Activated T-cell treated with anti-CD3 and anti-CD28 coated beads, Interleukin-2, amount 50 U/mL, for 24 hours (primary cell): ENCODE measurements around the gene PPID.
"Not testable (repeated sequence)": the region's sequence is repeated elsewhere in the genome, so short reads cannot be mapped to it uniquely, and the experiment has no call there.

Source experiments
- DNase-seq: peaks from one replicate; pipeline ENCODE4 v3.0.0-alpha.2; 2020
- H3K27ac Mint-ChIP-seq: 2 replicates; pipeline ENCODE4 v1.8.0; 2020; ENCODE audit warnings: mild to moderate bottlenecking, mixed read lengths
- H3K27me3 Mint-ChIP-seq: 2 replicates; pipeline ENCODE4 v1.8.0; 2020; ENCODE audit warnings: mixed read lengths
- H3K36me3 Mint-ChIP-seq: 2 replicates; pipeline ENCODE4 v1.8.0; 2020; ENCODE audit warnings: low read depth, mixed read lengths
- H3K4me1 Mint-ChIP-seq: 2 replicates; pipeline ENCODE4 v1.8.0; 2020; ENCODE audit warnings: low read depth, mixed read lengths
- H3K4me3 Mint-ChIP-seq: 2 replicates; pipeline ENCODE4 v1.8.0; 2020; ENCODE audit warnings: mild to moderate bottlenecking, moderate library complexity, mixed read lengths
- H3K9me3 Mint-ChIP-seq: 2 replicates; pipeline ENCODE4 v1.8.0; 2020; ENCODE audit warnings: mixed read lengths

Gene PPID

GRCh38 chr4:158666892-158667291, 56.3 kb downstream of the PPID start:
- no peak for DNase-seq
- H3K4me3 Mint-ChIP-seq, result no peak overlapping the region
- H3K27me3 Mint-ChIP-seq, result no peaks in the 10 kb centered on the region
- no peaks in the 10 kb centered on the region for H3K9me3 Mint-ChIP-seq
- peaks cover 17% of the 10 kb centered on the region for H3K4me1 Mint-ChIP-seq
- no peak overlapping the region for H3K27ac Mint-ChIP-seq
- H3K36me3 Mint-ChIP-seq, result peaks cover 46% of the 10 kb centered on the region

GRCh38 chr4:158664806-158665205, 58.4 kb downstream of the PPID start:
- H3K4me1 Mint-ChIP-seq, result peaks cover 8% of the 10 kb centered on the region
- no peak overlapping the region for H3K4me3 Mint-ChIP-seq
- no peaks in the 10 kb centered on the region for H3K9me3 Mint-ChIP-seq

GRCh38 chr4:158663707-158664625, 59.2 kb downstream of the PPID start:
- not testable (repeated sequence) for DNase-seq, H3K27me3 Mint-ChIP-seq, H3K27ac Mint-ChIP-seq, H3K4me3 Mint-ChIP-seq, H3K4me1 Mint-ChIP-seq, H3K9me3 Mint-ChIP-seq
- peaks cover 26% of the 10 kb centered on the region for H3K36me3 Mint-ChIP-seq

More at GRCh38 chr4:158664806-158665205, 58.4 kb downstream of the PPID start:
- no peaks in the 10 kb centered on the region for H3K27me3 Mint-ChIP-seq
- DNase-seq, result no peak
- peaks cover 30% of the 10 kb centered on the region for H3K36me3 Mint-ChIP-seq
- H3K27ac Mint-ChIP-seq, result no peak overlapping the region

- not testable (repeated sequence) for H3K4me3 Mint-ChIP-seq, DNase-seq
Observed at GRCh38 chr4:158663255-158663654, 59.9 kb downstream of the PPID start.

More at GRCh38 chr4:158663255-158663654, 59.9 kb downstream of the PPID start:
- not testable (repeated sequence) for H3K4me1 Mint-ChIP-seq, H3K27me3 Mint-ChIP-seq, H3K27ac Mint-ChIP-seq, H3K9me3 Mint-ChIP-seq
- H3K36me3 Mint-ChIP-seq, result peaks cover 21% of the 10 kb centered on the region
